HG03558 (cell line): ENCODE results near the gene FABP1.

Source experiments
- ATAC-seq: cut with Tn5 transposase; IDR thresholded peaks from one replicate; pipeline ENCODE4 v1.9.1; 2021; ENCODE audit warnings: moderate number of reproducible peaks; ENCODE audit not compliant: unreplicated experiment; ENCODE audit errors: extremely low read depth

FABP1 gene

DNA sequence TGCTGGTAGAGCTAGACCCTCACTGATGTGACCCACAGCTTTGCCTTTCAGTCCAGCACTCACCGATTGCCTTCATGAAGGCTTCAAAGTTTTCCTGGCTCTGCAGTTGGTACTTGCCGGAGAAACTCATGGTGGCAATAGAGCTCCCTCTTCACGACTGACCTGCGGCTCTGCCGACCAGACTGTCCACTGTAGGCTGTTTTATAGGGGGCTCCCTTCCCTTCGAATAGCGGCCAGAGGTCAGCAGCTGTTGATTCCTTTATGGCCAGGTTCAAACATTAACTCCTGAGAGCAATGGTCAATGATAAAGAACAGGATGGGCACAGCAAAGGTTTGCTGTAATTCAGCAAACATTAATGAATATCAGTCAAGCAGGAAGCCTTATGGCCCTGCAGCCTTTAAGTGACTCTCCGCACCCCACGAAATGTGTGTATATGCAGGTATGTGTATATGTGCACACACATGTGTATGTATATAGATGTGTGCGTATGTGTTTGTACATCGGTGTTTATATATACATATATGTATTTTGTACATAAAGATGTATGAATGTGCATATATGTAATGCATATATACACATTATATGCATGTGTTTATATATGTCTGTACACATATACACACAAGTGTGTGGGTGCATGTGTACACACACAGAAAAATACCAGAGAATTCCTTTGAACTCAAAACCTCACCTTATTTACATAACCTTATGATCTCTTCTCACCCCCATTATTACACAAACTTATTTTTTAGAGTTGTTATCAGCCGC is at the start of gene FABP1:
FABP1 (minus strand) TSS at position 175 of the 766 bp plus-strand sequence; CDS start at position 130, 45 bp downstream.
- no peak for ATAC-seq

- no peak for ATAC-seq
Observed at GRCh38 chr2:88177556-88177955, 49.7 kb upstream of the FABP1 start.

DNA sequence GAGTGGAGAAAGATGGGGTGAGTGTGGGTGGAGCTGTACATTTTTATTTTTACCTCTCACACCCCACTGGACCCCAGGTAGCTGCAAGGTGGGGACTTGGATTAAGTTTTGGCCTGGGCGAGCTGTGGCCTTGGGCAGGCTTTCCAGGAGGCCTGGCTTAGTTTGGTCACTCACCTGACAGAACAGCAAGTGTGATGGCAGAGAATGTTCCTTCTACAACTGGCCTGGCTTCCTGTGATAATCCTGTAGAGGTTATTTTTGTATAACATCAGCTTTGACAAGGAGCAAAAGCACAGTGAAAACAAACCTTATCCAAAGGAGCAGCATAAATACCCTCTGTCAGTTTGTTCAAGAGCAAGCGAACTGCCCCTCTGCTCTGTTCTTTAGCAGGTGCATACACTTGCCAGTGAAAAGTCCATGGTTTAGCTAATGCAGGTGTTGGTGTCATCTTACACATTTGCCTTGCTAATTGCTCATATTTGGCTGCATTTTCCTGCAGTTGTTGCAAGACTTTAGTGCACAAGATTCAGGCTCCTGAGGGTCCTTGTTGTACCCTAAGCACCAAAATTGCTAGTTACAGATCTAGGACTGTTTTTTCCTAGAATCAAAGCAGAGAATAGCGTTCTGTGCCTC is 48.6 kb upstream of the FABP1 start:
- no peak for ATAC-seq

GRCh38 chr2:88172882-88173281 is 45.0 kb upstream of the FABP1 start:
- ATAC-seq = no peak

- ATAC-seq = no peak
Observed at GRCh38 chr2:88171966-88172365, 44.1 kb upstream of the FABP1 start.

GRCh38 chr2:88170472-88170892 is 42.6 kb upstream of the FABP1 start:
- ATAC-seq = no peak

GRCh38 chr2:88168386-88168785 is 40.5 kb upstream of the FABP1 start:
- no peak for ATAC-seq

GRCh38 chr2:88167740-88168139 is 39.9 kb upstream of the FABP1 start:
- no peak for ATAC-seq

DNA sequence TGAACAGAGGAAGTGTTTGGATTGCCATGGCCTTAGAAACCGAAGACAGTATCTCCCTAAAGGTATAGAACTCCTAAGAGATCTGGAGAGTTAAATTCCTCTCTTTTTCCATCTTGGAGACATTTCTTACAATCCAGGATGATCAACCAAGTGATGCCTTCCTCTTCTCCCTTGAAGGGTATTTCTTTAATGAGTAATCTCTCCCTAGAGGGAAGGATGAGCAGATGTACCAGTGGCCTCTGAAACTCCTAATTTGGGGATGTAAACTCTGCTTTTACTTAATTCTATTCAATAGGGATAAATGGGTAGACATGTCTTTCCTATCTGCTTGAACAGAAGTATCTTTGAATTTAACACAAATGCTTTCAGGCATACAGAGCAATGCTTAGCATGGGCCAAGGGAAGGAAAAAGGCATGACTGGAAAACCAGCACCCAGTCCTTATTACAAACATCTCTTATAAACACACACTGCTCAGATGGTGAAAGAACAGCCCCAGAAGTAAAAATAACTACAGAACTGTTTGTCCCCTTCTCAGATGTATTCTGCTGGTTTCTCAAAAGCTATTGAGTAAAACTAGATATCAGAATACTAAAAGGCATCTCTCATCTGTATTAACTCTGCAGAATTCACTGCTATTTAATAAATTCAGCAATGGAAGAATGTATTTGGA is 37.6 kb upstream of the FABP1 start:
- ATAC-seq = no peak

GRCh38 chr2:88161446-88162244 is 33.8 kb upstream of the FABP1 start:
- ATAC-seq = no peak

GRCh38 chr2:88160517-88160916 is 32.7 kb upstream of the FABP1 start:
- ATAC-seq = no peak

- no peak for ATAC-seq
Observed at GRCh38 chr2:88159955-88160415, 32.1 kb upstream of the FABP1 start.

- ATAC-seq = no peak
Observed at GRCh38 chr2:88159481-88159880, 31.6 kb upstream of the FABP1 start.

- ATAC-seq = no peak
Observed at GRCh38 chr2:88148929-88149438, 21.1 kb upstream of the FABP1 start.

- no peak for ATAC-seq
Observed at GRCh38 chr2:88147145-88147544, 19.3 kb upstream of the FABP1 start.

DNA sequence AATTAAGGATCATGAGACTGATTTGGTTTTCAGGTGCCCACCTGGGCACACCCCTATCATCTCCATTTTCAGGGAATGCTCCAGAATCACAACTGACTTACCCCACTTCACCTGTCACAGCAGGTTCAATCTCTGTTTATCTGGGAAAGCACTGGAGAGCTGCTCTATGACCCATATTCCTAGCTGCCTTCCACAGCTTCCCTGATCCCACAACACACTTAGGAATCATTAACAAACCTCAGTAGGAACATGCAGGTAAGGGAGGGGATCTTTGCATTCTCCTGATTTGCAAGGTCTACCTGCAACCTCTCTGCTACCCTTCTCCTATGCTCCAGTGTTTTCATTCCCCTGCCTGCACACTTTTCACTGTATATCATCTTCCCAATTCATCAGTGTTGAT is 18.7 kb upstream of the FABP1 start:
- no peak for ATAC-seq

DNA sequence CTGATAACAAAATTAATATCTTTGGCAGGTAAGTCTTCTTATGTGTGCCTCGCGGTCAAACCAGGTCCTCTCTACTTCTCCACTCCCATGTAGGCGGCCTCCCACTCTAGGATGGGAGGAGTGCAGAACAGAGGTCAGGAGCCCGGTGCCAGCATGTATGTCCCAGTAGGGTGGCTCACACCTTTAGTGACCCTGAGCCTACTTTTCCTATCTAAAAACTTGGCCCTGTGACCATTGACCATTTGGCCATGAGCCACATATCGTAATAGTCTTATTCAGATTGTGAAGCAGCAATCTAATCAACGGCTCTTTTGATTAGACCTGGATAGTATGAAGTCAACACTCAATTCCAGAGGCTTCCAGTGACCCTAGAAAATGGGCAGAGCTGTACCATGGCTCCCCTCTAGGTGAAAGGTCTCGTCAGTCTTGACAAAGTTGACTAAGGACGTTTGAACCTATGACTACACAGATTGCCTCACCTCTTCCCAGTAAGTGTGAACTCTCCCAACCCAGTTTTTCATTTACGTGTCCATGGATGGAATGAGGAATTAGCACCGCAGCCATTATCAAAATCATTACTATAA is 17.1 kb upstream of the FABP1 start:
- ATAC-seq = no peak

DNA sequence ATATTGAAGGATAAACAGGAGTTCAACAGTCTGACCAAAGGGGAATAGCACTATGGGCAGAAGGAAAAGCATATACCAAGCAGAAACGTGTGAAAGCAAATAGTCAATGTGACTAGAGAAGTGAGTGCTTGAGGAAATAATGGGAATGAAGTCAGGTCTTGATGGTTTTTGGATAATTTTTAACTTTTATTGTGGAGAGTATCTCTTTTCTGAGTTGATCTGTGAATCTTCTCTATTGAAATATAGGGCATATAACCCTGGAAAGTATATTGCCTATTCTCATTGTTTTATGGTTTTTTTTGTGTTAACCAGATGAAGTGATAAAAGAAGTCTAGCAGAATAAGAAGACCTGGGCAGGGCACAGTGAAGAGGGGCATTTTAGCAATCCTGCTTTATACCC is 16.4 kb upstream of the FABP1 start:
- ATAC-seq = no peak

- no peak for ATAC-seq
Observed at GRCh38 chr2:88141952-88142351, 14.1 kb upstream of the FABP1 start.

- no peak for ATAC-seq
Observed at GRCh38 chr2:88139804-88140203, 11.9 kb upstream of the FABP1 start.
